C4-2B (cell line): ENCODE results near the gene SPTLC3.

Experiments
- H3K27ac ChIP-seq: fragments of 450-650 bp; 2 replicates; pipeline ENCODE4 v1.5.1; 2017
- CTCF ChIP-seq: fragments of 450-650 bp; conservative IDR thresholded peaks from 2 replicates; pipeline ENCODE4 v1.5.1; 2017; ENCODE audit warnings: mild to moderate bottlenecking
- ZFX ChIP-seq: fragments of 450-650 bp; IDR thresholded peaks from 2 replicates; pipeline ENCODE4 v1.6.1; 2017

SPTLC3 gene

GRCh38 chr20:13121840-13122515 lies 113.2 kb downstream of the SPTLC3 start:
- no peak overlapping the region for H3K27ac ChIP-seq
- no peak for TF ChIP-seq CTCF
- no peak for TF ChIP-seq ZFX

- H3K27ac ChIP-seq: no peak overlapping the region
- TF ChIP-seq CTCF (no peak), ZFX (no peak)
Measured at GRCh38 chr20:13125486-13125885, 116.7 kb downstream of the SPTLC3 start.

GRCh38 chr20:13128173-13128572 lies 119.4 kb downstream of the SPTLC3 start:
- TF ChIP-seq ZFX (no peak), CTCF (no peak)
- no peak overlapping the region for H3K27ac ChIP-seq

GRCh38 chr20:13130061-13130706 lies 121.4 kb downstream of the SPTLC3 start:
- TF ChIP-seq CTCF (no peak), ZFX (no peak)
- no peak overlapping the region for H3K27ac ChIP-seq

GRCh38 chr20:13130707-13131103 lies 121.9 kb downstream of the SPTLC3 start:
- no peak overlapping the region for H3K27ac ChIP-seq

GRCh38 chr20:13131688-13132087 lies 122.9 kb downstream of the SPTLC3 start:
- H3K27ac ChIP-seq: no peak overlapping the region
- TF ChIP-seq CTCF (no peak), ZFX (no peak)

More at GRCh38 chr20:13130707-13131103, 121.9 kb downstream of the SPTLC3 start:
- no peak for TF ChIP-seq ZFX
- no peak for TF ChIP-seq CTCF

- no peak overlapping the region for H3K27ac ChIP-seq
- no peak for TF ChIP-seq CTCF
- no peak for TF ChIP-seq ZFX
Measured at GRCh38 chr20:13139459-13140150, 130.8 kb downstream of the SPTLC3 start.
